Mesendoderm (in vitro differentiated cells): ENCODE results near the gene THADA.

ENCODE experiments used
- DNase-seq: peaks from one replicate; pipeline ENCODE4 v3.0.0; 2013
- H2AK5ac ChIP-seq: 2 replicates; pipeline ENCODE4 v1.6.1; 2013; ENCODE audit warnings: low read length, inconsistent platforms
- H2BK120ac ChIP-seq: 2 replicates; pipeline ENCODE4 v1.6.1; 2013; ENCODE audit warnings: low read depth, mild to moderate bottlenecking, low read length, moderate library complexity, mixed read lengths
- H2BK15ac ChIP-seq: replicated peaks from 2 replicates; pipeline ENCODE4 v1.6.1; 2013; ENCODE audit warnings: low read depth, mild to moderate bottlenecking, moderate library complexity
- H2BK5ac ChIP-seq: 2 replicates; pipeline ENCODE4 v1.6.1; 2013; ENCODE audit warnings: low read length, inconsistent platforms
- H3K18ac ChIP-seq: 2 replicates; pipeline ENCODE4 v1.6.1; 2013; ENCODE audit warnings: mild to moderate bottlenecking, low read length, mixed read lengths
- H3K23ac ChIP-seq: one replicate; pipeline ENCODE4 v1.6.1; 2013; ENCODE audit warnings: low read length
- H3K27ac ChIP-seq: 2 replicates; pipeline ENCODE4 v1.5.1; 2013; ENCODE audit warnings: low read depth, mild to moderate bottlenecking, inconsistent platforms, low read length, moderate library complexity
- H3K27me3 ChIP-seq: 2 replicates; pipeline ENCODE4 v1.6.1; 2013; ENCODE audit warnings: low read length, control low read depth, mild to moderate bottlenecking, inconsistent platforms; ENCODE audit not compliant: insufficient read depth, poor library complexity
- H3K36me3 ChIP-seq: 2 replicates; pipeline ENCODE4 v1.6.1; 2013; ENCODE audit warnings: low read length, inconsistent platforms; ENCODE audit not compliant: control insufficient read depth, insufficient read depth
- H3K4ac ChIP-seq: one replicate; pipeline ENCODE4 v1.6.1; 2013; ENCODE audit warnings: low read depth, mild to moderate bottlenecking, low read length, moderate library complexity
- H3K4me1 ChIP-seq: 2 replicates; pipeline ENCODE4 v1.6.1; 2013; ENCODE audit warnings: low read depth, low read length, inconsistent platforms; ENCODE audit not compliant: control insufficient read depth
- H3K4me2 ChIP-seq: 2 replicates; pipeline ENCODE4 v1.6.1; 2013; ENCODE audit warnings: low read length
- H3K4me3 ChIP-seq: 2 replicates; pipeline ENCODE4 v1.5.1; 2013; ENCODE audit warnings: mild to moderate bottlenecking, low read length
- H3K56ac ChIP-seq: one replicate; pipeline ENCODE4 v1.6.1; 2013; ENCODE audit warnings: low read length
- H3K79me1 ChIP-seq: 2 replicates; pipeline ENCODE4 v1.6.1; 2013; ENCODE audit warnings: low read length, inconsistent platforms
- H3K79me2 ChIP-seq: 2 replicates; pipeline ENCODE4 v1.6.1; 2013; ENCODE audit warnings: mild to moderate bottlenecking, low read length; ENCODE audit not compliant: control insufficient read depth, insufficient read depth
- H3K9ac ChIP-seq: 2 replicates; pipeline ENCODE4 v1.6.1; 2013; ENCODE audit warnings: low read length, inconsistent platforms
- H4K5ac ChIP-seq: one replicate; pipeline ENCODE4 v1.6.1; 2013; ENCODE audit warnings: low read length
- H4K8ac ChIP-seq: one replicate; pipeline ENCODE4 v1.6.1; 2013; ENCODE audit warnings: low read depth, mild to moderate bottlenecking, control low read depth, low read length, moderate library complexity
- WGBS: extraction: QIAGEN DNeasy Blood & Tissue Kit; methylation state at CpG from one replicate; pipeline ENCODE4 v1.1.7; 2013; ENCODE audit warnings: low lambda C conversion rate, missing lambda C conversion rate; ENCODE audit not compliant: insufficient coverage; ENCODE audit errors: extremely low coverage; 5-methylcytosine and 5-hydroxymethylcytosine counted together

Gene THADA

DNA sequence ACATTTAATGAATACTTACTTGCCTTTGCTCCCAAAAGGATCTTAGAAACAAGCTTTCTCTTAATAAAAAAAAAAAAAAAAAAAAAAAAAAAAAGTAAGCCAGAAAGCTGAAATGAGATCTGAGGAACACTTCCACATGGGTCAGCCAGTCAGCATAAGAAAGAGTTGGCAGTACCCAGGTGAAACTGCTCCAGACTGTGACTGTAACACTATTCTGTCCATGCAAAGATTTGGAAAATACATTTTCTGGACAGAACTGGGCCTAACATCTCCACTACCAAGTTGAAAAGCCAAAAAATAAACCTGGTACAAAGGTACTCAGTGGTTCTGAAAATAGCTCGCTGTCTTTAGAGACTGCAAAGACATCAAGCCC is 135.7 kb downstream of the THADA start:
- no peaks in the 10 kb centered on the region for H3K79me1 ChIP-seq
- no peak overlapping the region for H3K4me2 ChIP-seq
- H3K18ac ChIP-seq = no peak overlapping the region
- no peak overlapping the region for H4K5ac ChIP-seq
- no peak overlapping the region for H2BK15ac ChIP-seq
- H3K4me3 ChIP-seq = no peak overlapping the region
- H3K27ac ChIP-seq = no peak overlapping the region
- DNase-seq = no peak
- no peak overlapping the region for H3K23ac ChIP-seq
- H3K36me3 ChIP-seq = no peaks in the 10 kb centered on the region
- no peak overlapping the region for H3K9ac ChIP-seq
- no peaks in the 10 kb centered on the region for H3K27me3 ChIP-seq
- no peak overlapping the region for H2BK120ac ChIP-seq
- H3K79me2 ChIP-seq = no peaks in the 10 kb centered on the region
- no peak overlapping the region for H3K56ac ChIP-seq
- no CpG with 5 or more reads among the region's 1 CpG for WGBS
- no peak overlapping the region for H2AK5ac ChIP-seq
- H3K4me1 ChIP-seq = no peaks in the 10 kb centered on the region
- H3K4ac ChIP-seq = no peak overlapping the region
- H2BK5ac ChIP-seq = no peak overlapping the region
- H4K8ac ChIP-seq = no peak overlapping the region

GRCh38 chr2:43459446-43460173 is 136.2 kb downstream of the THADA start:
- Histone ChIP-seq H3K36me3 (no peaks in the 10 kb centered on the region), H2AK5ac (no peak overlapping the region), H3K79me1 (no peaks in the 10 kb centered on the region), H3K9ac (no peak overlapping the region), H3K4me1 (no peaks in the 10 kb centered on the region), H3K18ac (no peak overlapping the region), H2BK120ac (no peak overlapping the region), H3K4me3 (no peak overlapping the region), H2BK15ac (no peak overlapping the region), H2BK5ac (no peak overlapping the region), H3K23ac (no peak overlapping the region), H4K8ac (no peak overlapping the region), H4K5ac (no peak overlapping the region), H3K27me3 (no peaks in the 10 kb centered on the region), H3K56ac (no peak overlapping the region), H3K27ac (no peak overlapping the region), H3K79me2 (no peaks in the 10 kb centered on the region), H3K4ac (no peak overlapping the region), H3K4me2 (no peak overlapping the region)
- DNase-seq = no peak
- WGBS = no CpG with 5 or more reads among the region's 1 CpG

- WGBS = no CpG with 5 or more reads among the region's 4 CpGs
Measured at GRCh38 chr2:43458014-43458628, 137.7 kb downstream of the THADA start.

DNA sequence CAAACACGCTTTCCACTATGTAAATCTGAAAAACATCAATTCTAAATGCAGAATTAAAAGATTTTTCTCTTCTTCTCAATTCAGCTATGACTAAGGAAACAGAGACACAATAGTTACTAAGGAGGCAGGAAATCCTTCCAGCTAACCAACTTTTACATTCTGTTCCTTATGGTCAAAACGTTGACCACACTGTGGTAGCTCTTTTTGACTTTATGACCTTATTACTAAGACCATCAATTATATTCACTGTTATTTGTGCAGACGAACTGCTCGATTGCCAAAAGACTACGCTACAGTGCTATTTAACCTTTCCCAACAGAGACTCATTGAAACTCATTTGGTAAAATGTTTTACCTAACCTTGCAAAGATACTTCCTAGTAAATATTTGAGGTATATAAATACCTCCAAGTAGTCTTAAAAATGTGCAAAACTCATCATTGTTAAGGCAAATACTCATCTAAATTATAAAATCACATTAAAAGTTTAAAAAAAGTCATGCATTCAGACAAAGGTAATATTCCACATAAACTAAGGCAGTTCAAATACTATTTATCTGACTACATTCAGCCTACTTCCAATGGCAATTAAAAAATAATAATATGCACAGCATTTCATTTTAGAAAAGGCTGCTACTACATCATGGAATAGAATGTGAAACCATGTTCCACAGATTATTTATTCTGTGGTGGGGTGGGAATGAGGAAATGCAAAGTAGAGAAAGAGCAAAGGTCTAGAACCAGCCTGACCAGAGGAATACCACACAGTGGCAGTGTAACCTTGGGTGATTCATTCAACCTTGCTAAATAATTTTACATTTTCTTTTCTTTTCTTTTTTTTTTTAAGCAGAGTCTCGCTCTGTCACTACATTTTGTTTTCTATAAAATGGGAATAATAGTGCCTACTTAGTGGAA is 139.9 kb downstream of the THADA start:
- Histone ChIP-seq H3K56ac (no peak overlapping the region), H3K9ac (no peak overlapping the region), H3K79me1 (no peaks in the 10 kb centered on the region), H3K36me3 (no peaks in the 10 kb centered on the region), H2AK5ac (no peak overlapping the region), H2BK120ac (no peak overlapping the region), H3K27me3 (no peaks in the 10 kb centered on the region), H3K23ac (no peak overlapping the region), H3K4ac (no peak overlapping the region), H3K27ac (no peak overlapping the region), H3K4me3 (no peak overlapping the region), H3K18ac (no peak overlapping the region), H3K79me2 (no peaks in the 10 kb centered on the region), H4K5ac (no peak overlapping the region), H4K8ac (no peak overlapping the region), H3K4me2 (no peak overlapping the region), H3K4me1 (peaks cover 2% of the 10 kb centered on the region), H2BK15ac (no peak overlapping the region), H2BK5ac (no peak overlapping the region)
- peak; percentile 25 for DNase-seq
- no CpG with 5 or more reads among the region's 6 CpGs for WGBS

More at GRCh38 chr2:43458014-43458628, 137.7 kb downstream of the THADA start:
- Histone ChIP-seq H3K4me1 (no peaks in the 10 kb centered on the region), H3K79me1 (no peaks in the 10 kb centered on the region), H3K79me2 (no peaks in the 10 kb centered on the region), H3K36me3 (no peaks in the 10 kb centered on the region), H3K56ac (no peak overlapping the region), H2BK5ac (no peak overlapping the region), H3K27me3 (no peaks in the 10 kb centered on the region), H4K8ac (no peak overlapping the region), H3K4me2 (no peak overlapping the region), H3K18ac (no peak overlapping the region), H3K23ac (no peak overlapping the region), H3K4ac (no peak overlapping the region), H3K9ac (no peak overlapping the region), H2BK120ac (no peak overlapping the region), H3K27ac (no peak overlapping the region), H3K4me3 (no peak overlapping the region), H2BK15ac (no peak overlapping the region), H2AK5ac (no peak overlapping the region), H4K5ac (no peak overlapping the region)
- DNase-seq = no peak

- no peak overlapping the region for H2BK5ac ChIP-seq
- H2AK5ac ChIP-seq = no peak overlapping the region
- no peak for DNase-seq
- no peak overlapping the region for H3K27ac ChIP-seq
- no peaks in the 10 kb centered on the region for H3K36me3 ChIP-seq
- H3K9ac ChIP-seq = no peak overlapping the region
- 100% methylated on average over 2 of the region's 5 CpGs for WGBS
- no peak overlapping the region for H4K8ac ChIP-seq
- no peak overlapping the region for H3K56ac ChIP-seq
- no peak overlapping the region for H4K5ac ChIP-seq
- no peak overlapping the region for H3K4me3 ChIP-seq
- no peak overlapping the region for H3K18ac ChIP-seq
- H3K79me1 ChIP-seq = no peaks in the 10 kb centered on the region
- no peak overlapping the region for H2BK120ac ChIP-seq
- no peaks in the 10 kb centered on the region for H3K27me3 ChIP-seq
- H3K23ac ChIP-seq = no peak overlapping the region
- H3K4me1 ChIP-seq = peaks cover 2% of the 10 kb centered on the region
- H3K4me2 ChIP-seq = no peak overlapping the region
- H3K79me2 ChIP-seq = no peaks in the 10 kb centered on the region
- no peak overlapping the region for H2BK15ac ChIP-seq
- H3K4ac ChIP-seq = no peak overlapping the region
Measured at GRCh38 chr2:43455296-43455695, 140.5 kb downstream of the THADA start.
